ENCODE data around the gene VPS16.

GRCh38 chr20:2817341-2817726 is 23.2 kb upstream of the VPS16 start:
- no peak for TF ChIP-seq CTCF (IDR thresholded peaks at IDR 0.05)
- TF ChIP-seq POLR2A (IDR thresholded peaks at IDR 0.05): no peak
